ENCODE measurements around the gene CHURC1. TPM values are rescaled to one million over a fixed set of nuclear protein-coding genes. Genes with fewer than 3 reads are reported as not detected.

CHURC1 gene
- total RNA-seq, 4 donors from 2014 or later = 50.9 to 93.8 (median 87.7) TPM

DNA sequence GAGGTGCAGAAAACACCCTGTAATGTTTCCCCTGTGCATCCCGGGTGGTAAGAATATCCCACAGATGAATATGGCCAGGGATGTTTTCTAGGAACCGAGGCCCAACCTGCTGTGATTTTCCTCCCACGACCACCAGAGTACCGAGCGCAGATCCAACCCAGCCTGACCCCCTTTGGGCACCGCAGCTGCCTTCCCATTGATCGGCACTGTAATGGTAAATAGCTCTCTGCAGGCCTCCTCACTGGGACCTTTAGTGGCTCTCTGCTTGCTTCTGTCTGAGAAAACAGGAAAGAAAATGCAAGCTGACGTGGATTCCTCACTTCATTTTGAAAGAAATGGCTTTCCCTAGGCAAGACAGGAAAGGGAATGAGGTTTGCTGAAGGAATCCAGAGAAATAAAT is 60.3 kb downstream of the CHURC1 start:
- TF ChIP-seq POLR2A (IDR thresholded peaks at IDR 0.05) (no peak), EP300 (IDR thresholded peaks at IDR 0.05) (no peak), POLR2AphosphoS5 (IDR thresholded peaks at IDR 0.05) (no peak)
- TF ChIP-seq, protein P1, sequence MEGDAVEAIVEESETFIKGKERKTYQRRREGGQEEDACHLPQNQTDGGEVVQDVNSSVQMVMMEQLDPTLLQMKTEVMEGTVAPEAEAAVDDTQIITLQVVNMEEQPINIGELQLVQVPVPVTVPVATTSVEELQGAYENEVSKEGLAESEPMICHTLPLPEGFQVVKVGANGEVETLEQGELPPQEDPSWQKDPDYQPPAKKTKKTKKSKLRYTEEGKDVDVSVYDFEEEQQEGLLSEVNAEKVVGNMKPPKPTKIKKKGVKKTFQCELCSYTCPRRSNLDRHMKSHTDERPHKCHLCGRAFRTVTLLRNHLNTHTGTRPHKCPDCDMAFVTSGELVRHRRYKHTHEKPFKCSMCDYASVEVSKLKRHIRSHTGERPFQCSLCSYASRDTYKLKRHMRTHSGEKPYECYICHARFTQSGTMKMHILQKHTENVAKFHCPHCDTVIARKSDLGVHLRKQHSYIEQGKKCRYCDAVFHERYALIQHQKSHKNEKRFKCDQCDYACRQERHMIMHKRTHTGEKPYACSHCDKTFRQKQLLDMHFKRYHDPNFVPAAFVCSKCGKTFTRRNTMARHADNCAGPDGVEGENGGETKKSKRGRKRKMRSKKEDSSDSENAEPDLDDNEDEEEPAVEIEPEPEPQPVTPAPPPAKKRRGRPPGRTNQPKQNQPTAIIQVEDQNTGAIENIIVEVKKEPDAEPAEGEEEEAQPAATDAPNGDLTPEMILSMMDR (IDR thresholded peaks at IDR 0.05) = no peak
- DNase-seq (ENCODE audit: low spot score in 2 of 2) = peak; percentile 17 to 40
- no peaks in the 10 kb centered on the region for H3K36me3 ChIP-seq
- H3K27me3 ChIP-seq = no peaks in the 10 kb centered on the region
- no peak overlapping the region for H3K4me3 ChIP-seq
- H3K27ac ChIP-seq = no peak overlapping the region
- 78% methylated on average over 8 of the region's 8 CpGs for WGBS
- no peaks in the 10 kb centered on the region for H3K9me3 ChIP-seq
- peaks cover 21% of the 10 kb centered on the region for H3K4me1 ChIP-seq

DNA sequence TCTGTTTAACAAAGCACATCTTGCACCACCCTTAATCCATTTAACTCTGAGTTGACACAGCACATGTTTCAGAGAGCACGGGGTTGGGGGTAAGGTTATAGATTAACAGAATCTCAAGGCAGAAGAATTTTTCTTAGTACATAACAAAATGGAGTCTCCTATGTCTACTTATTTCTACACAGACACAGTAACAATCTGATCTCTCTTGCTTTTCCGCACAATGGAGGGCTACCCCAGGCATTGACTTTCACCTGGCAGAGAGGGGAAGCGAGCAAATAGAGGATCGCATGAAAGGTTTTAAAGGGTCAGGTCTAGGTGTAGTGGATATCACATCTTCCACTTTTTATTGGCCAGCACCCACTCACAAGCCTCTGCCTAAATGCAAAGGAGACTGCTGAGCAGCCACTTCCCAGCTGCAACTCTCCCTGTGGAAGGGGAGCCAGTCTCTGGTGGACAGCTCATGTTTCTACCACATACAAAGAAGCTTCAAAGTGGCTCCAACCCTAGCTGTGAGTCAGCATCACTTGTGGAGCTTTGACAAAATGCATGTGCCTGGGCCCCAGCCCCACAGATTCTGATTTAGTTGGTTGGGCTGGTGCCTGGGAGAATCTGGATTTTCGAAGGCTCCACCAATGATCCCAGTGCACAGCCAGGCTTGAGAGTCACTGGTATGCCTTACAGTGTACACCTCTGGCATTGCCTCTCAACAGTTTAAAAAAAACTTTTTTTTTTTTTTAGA is 65.2 kb downstream of the CHURC1 start:
- no peaks in the 10 kb centered on the region for H3K9me3 ChIP-seq
- TF ChIP-seq POLR2A (IDR thresholded peaks at IDR 0.05) = no peak
- TF ChIP-seq, protein P1 (IDR thresholded peaks at IDR 0.05) = no peak
- no peak for TF ChIP-seq EP300 (IDR thresholded peaks at IDR 0.05)
- no peak for TF ChIP-seq POLR2AphosphoS5 (IDR thresholded peaks at IDR 0.05)
- no peak overlapping the region for H3K27ac ChIP-seq
- WGBS = 86% methylated on average over 5 of the region's 5 CpGs
- H3K4me3 ChIP-seq = no peak overlapping the region
- peaks cover 4% of the 10 kb centered on the region for H3K4me1 ChIP-seq
- no peaks in the 10 kb centered on the region for H3K36me3 ChIP-seq
- no peak for DNase-seq (ENCODE audit: low spot score in 2 of 2)
- H3K27me3 ChIP-seq = no peaks in the 10 kb centered on the region

DNA sequence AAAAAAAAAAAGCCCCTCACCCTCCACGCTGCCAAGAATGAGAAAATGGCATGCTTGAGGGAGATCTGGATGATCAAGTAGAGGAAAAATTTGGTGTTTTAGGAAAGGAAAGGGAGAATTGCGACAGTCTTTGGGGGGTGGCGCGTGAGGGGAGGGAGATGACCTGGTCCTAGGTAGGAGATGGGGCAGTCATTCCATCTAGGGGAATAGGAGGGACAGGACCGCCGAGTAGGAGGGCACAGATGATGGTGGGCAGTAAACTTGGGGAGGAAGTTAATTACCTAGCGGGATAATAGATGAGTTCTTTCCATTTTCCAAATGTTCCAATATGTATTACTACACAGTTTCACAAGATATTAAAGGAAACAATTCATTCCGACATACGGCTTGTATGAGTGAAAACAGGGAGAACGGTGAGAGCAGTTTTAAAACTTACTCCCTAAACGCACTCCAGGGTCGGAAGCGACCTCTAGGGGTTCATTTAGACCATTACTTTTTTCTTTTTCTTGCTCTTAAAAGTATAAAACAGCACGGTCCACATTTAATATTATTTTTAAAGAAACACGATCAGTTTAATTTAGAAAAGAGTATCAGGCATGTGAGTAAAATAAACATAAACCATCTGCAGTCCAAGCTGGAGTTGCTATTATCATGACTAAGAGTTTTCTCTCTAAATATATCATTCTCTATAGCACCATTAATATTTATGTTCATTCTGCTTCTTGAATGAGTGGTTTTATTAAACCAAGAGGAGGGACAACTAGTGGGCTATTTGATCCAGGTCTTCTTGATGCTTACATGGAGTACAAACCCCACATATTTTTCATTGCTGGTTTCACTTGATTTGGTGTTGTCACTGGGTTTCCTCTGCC is 69.4 kb downstream of the CHURC1 start:
- no peak for DNase-seq (ENCODE audit: low spot score in 2 of 2)
- no peak overlapping the region for H3K4me3 ChIP-seq

More for the DNA sequence above, 69.4 kb downstream of the CHURC1 start:
- H3K36me3 ChIP-seq = no peaks in the 10 kb centered on the region
- peaks cover 24% of the 10 kb centered on the region for H3K4me1 ChIP-seq
- 7% methylated on average over 15 of the region's 15 CpGs for WGBS
- H3K27me3 ChIP-seq = no peaks in the 10 kb centered on the region
- H3K27ac ChIP-seq = no peak overlapping the region
- H3K9me3 ChIP-seq = no peaks in the 10 kb centered on the region
- no peak for TF ChIP-seq POLR2A (IDR thresholded peaks at IDR 0.05)
- TF ChIP-seq, protein P1 (IDR thresholded peaks at IDR 0.05) = peak; percentile 47 to 67

Other genes starting within 250 kb of the CHURC1 start
- 100 to 1,000 TPM in 1 of 4 donors, 10 to 100 TPM in 3; 60.4 to 140 (median 96.5) TPM for gene PLEKHG3, start 210.0 kb upstream of the CHURC1 start, total RNA-seq
- gene SPTB, start 34.5 kb upstream of the CHURC1 start, total RNA-seq = 1 to 10 TPM in 1 of 4 donors, under 1 TPM in 3; 0.44 to 2.4 (median 0.54) TPM
- gene GPX2, start 28.3 kb downstream of the CHURC1 start, total RNA-seq = 10 to 100 TPM in 3 of 4 donors, 1 to 10 TPM in 1; 10.0 to 65.0 (median 27.6) TPM
- 10 to 100 TPM in 3 of 4 donors, 1 to 10 TPM in 1; 9.6 to 17.0 (median 15.1) TPM for gene RAB15, start 57.9 kb downstream of the CHURC1 start, total RNA-seq
- gene FNTB, start 72.4 kb downstream of the CHURC1 start, total RNA-seq = 10 to 100 TPM; 40.6 to 44.6 (median 43.2) TPM
- gene MAX, start 188.1 kb downstream of the CHURC1 start, total RNA-seq = 100 to 1,000 TPM in 1 of 4 donors, 10 to 100 TPM in 3; 79.0 to 112 (median 90.4) TPM